ENCODE measurements around the gene PNPLA8.

DNA sequence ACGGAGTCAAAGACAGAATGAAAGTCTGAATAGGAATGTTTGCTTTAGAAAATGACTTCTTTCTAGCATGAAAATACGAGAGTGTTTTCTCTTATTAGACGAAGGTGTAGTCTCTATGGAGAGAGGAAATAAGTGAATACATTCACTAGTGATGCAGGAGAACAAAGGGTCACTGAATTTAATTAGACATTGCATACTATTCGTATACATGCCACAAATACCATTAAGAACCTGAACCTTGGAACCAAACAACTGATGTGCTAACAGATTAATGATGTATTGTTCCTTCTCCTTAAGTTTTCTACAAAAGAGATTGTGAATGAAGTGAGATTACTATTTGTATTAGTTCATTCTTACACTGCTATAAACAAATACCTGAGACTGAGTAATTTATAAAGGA is 33.3 kb upstream of the PNPLA8 start:
- TF ChIP-seq CTCF (IDR thresholded peaks at IDR 0.05; ENCODE audit: low read length) (no peak), EZH2phosphoT487 (IDR thresholded peaks at IDR 0.05; ENCODE audit: low read length) (no peak), EZH2 (optimal IDR thresholded peaks at IDR 0.05; ENCODE audit: low read depth, low read length) (no peak)

Data from MM.1S (cell line).